NCI-H748 (cell line): ENCODE measurements around the gene STOML2.

Experiments
- DNase-seq: peaks from one replicate; lab custom pipeline; 2025; ENCODE audit not compliant: unreplicated experiment; lab: John Stamatoyannopoulos, UW

STOML2 gene

GRCh38 chr9:35108461-35108860, 5.5 kb upstream of the STOML2 start:
- DNase-seq, result no peak

GRCh38 chr9:35107297-35108290, 4.7 kb upstream of the STOML2 start:
- no peak for DNase-seq

- no peak for DNase-seq
Measured at GRCh38 chr9:35106343-35106730, 3.4 kb upstream of the STOML2 start.

GRCh38 chr9:35105571-35106342, 2.8 kb upstream of the STOML2 start:
- no peak for DNase-seq

GRCh38 chr9:35105126-35105525, 2.2 kb upstream of the STOML2 start:
- no peak for DNase-seq

- no peak for DNase-seq
Measured at GRCh38 chr9:35104586-35104985, 1.7 kb upstream of the STOML2 start.

- no peak for DNase-seq
Measured at GRCh38 chr9:35103660-35104191, 795 bp upstream of the STOML2 start.

- no peak for DNase-seq
Measured at GRCh38 chr9:35102465-35102768, 514 bp downstream of the STOML2 start.

GRCh38 chr9:35097573-35097972, 5.4 kb downstream of the STOML2 start:
- no peak for DNase-seq

- peak; percentile 93 for DNase-seq
Measured at GRCh38 chr9:35096035-35096849, 6.7 kb downstream of the STOML2 start, which contains the start of gene PIGO. Gene PIGO (minus strand): TSS chr9:35096591. CDS start chr9:35095565, 1,026 bp downstream.

GRCh38 chr9:35091536-35091935, 11.4 kb downstream of the STOML2 start:
- DNase-seq, result no peak

GRCh38 chr9:35089434-35089833, 13.5 kb downstream of the STOML2 start:
- no peak for DNase-seq

- no peak for DNase-seq
Measured at GRCh38 chr9:35085078-35085477, 17.9 kb downstream of the STOML2 start.

- peak; percentile 97 for DNase-seq
Measured at GRCh38 chr9:35079426-35080341, 23.2 kb downstream of the STOML2 start, which contains the start of gene FANCG. Gene FANCG (minus strand): TSS chr9:35079942. CDS start chr9:35079524, 418 bp downstream.

- peak; percentile 66 for DNase-seq
Measured at GRCh38 chr9:35079041-35079425, 23.9 kb downstream of the STOML2 start.

- no peak for DNase-seq
Measured at GRCh38 chr9:35078066-35078465, 24.9 kb downstream of the STOML2 start.

- no peak for DNase-seq
Measured at GRCh38 chr9:35076848-35077247, 26.1 kb downstream of the STOML2 start.

- DNase-seq, result no peak
Measured at GRCh38 chr9:35075358-35075757, 27.6 kb downstream of the STOML2 start.

GRCh38 chr9:35074791-35075190, 28.1 kb downstream of the STOML2 start:
- no peak for DNase-seq

- no peak for DNase-seq
Measured at GRCh38 chr9:35074141-35074540, 28.8 kb downstream of the STOML2 start.
